ENCODE measurements around the gene ZBTB12.

- TF ChIP-seq CTCF (conservative IDR thresholded peaks at IDR 0.05; ENCODE audit: low read length) = no peak
- no peak for TF ChIP-seq EZH2phosphoT487 (IDR thresholded peaks at IDR 0.05; ENCODE audit: borderline replicate concordance, low read depth, low read length)
These were observed 37.1 kb downstream of the ZBTB12 start for GRCh38 chr6:31864818-31865204.

All from OCI-LY7 (cell line).